ENCODE measurements around the gene TBCE. TPM values are rescaled to one million over a fixed set of nuclear protein-coding genes. Genes with fewer than 3 reads are reported as not detected.
"Not testable (repeated sequence)": the region's sequence is repeated elsewhere in the genome, so short reads cannot be mapped to it uniquely, and the experiment has no call there.

Gene TBCE
- total and polyA plus RNA-seq, 5 donors from 2014 or later: 13.9 to 21.4 (median 19.7) TPM

- no peaks in the 10 kb centered on the region for H3K27me3 Mint-ChIP-seq
- Histone ChIP-seq H3K4me3 (ENCODE audit: low read depth, low read length) (no peak overlapping the region), H3K36me3 (ENCODE audit: control insufficient read depth, insufficient read depth, low read length) (peaks cover 41% of the 10 kb centered on the region), H3K27ac (ENCODE audit: insufficient read depth, low read length, poor library complexity, severe bottlenecking) (no peak overlapping the region), H3K4me1 (ENCODE audit: control insufficient read depth, insufficient read depth, low read length, poor library complexity, severe bottlenecking) (no peaks in the 10 kb centered on the region), H3K27me3 (ENCODE audit: control insufficient read depth, insufficient read depth, low read length) (no peaks in the 10 kb centered on the region), H3K9me3 (ENCODE audit: control insufficient read depth in 2 of 2, low read length in 2 of 2) (no peaks in the 10 kb centered on the region)
- no peaks in the 10 kb centered on the region for H3K9me3 Mint-ChIP-seq
- peaks cover 21% of the 10 kb centered on the region for H3K36me3 Mint-ChIP-seq
- no peak for ATAC-seq (ENCODE audit: low read depth in 2 of 2)
- H3K4me3 Mint-ChIP-seq: no peak overlapping the region
- peaks cover 0 to 4% (median 0%) of the 10 kb centered on the region in 4 donors for H3K4me1 Mint-ChIP-seq
- DNase-seq: no peak
- peak overlapping the region in 1 of 3 donors; percentile 28 for H3K27ac Mint-ChIP-seq
These were observed 83.8 kb downstream of the TBCE start for GRCh38 chr1:235450886-235451483.

DNA sequence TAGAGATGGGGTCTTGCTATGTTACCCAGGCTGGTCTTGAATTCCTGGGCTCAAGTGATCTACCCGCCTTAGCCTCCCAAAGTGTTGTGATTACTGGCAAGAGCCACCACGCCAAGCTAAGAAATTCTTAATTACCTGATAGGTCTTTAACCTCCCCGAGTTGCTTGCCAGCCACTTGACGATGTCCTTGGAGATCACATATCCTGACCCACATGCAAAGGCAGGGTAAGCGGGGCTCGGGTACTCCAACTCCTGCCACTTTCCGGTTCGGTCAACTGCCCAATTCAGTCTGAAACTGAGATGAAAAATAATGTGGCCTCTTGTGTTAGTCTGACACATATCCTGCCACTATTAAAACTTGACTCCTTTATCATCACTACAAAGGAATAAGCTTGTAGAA is 86.8 kb downstream of the TBCE start:
- Histone ChIP-seq H3K4me1 (ENCODE audit: control insufficient read depth, insufficient read depth, low read length, poor library complexity, severe bottlenecking) (no peaks in the 10 kb centered on the region), H3K27me3 (ENCODE audit: control insufficient read depth, insufficient read depth, low read length) (no peaks in the 10 kb centered on the region), H3K4me3 (ENCODE audit: low read depth, low read length) (no peak overlapping the region), H3K36me3 (ENCODE audit: control insufficient read depth, insufficient read depth, low read length) (peaks cover 20% of the 10 kb centered on the region), H3K27ac (ENCODE audit: insufficient read depth, low read length, poor library complexity, severe bottlenecking) (no peak overlapping the region), H3K9me3 (ENCODE audit: control insufficient read depth in 2 of 2, low read length in 2 of 2) (no peaks in the 10 kb centered on the region)
- Mint-ChIP-seq H3K27me3 (no peaks in the 10 kb centered on the region), H3K4me1 (peaks cover 0 to 4% (median 1%) of the 10 kb centered on the region in 4 donors), H3K4me3 (no peak overlapping the region), H3K36me3 (peaks cover 13% of the 10 kb centered on the region), H3K27ac (no peak overlapping the region), H3K9me3 (no peaks in the 10 kb centered on the region)
- ATAC-seq (ENCODE audit: low read depth in 2 of 2) (no peak), DNase-seq (no peak)

- Mint-ChIP-seq H3K36me3 (peaks cover 11% of the 10 kb centered on the region), H3K9me3 (no peaks in the 10 kb centered on the region), H3K4me1 (peaks cover 0 to 5% (median 2%) of the 10 kb centered on the region in 4 donors), H3K27me3 (no peaks in the 10 kb centered on the region), H3K27ac (no peak overlapping the region), H3K4me3 (no peak overlapping the region)
- Histone ChIP-seq H3K27me3 (ENCODE audit: control insufficient read depth, insufficient read depth, low read length) (no peaks in the 10 kb centered on the region), H3K4me1 (ENCODE audit: control insufficient read depth, insufficient read depth, low read length, poor library complexity, severe bottlenecking) (no peaks in the 10 kb centered on the region), H3K4me3 (ENCODE audit: low read depth, low read length) (no peak overlapping the region), H3K36me3 (ENCODE audit: control insufficient read depth, insufficient read depth, low read length) (peaks cover 9% of the 10 kb centered on the region), H3K27ac (ENCODE audit: insufficient read depth, low read length, poor library complexity, severe bottlenecking) (no peak overlapping the region), H3K9me3 (ENCODE audit: control insufficient read depth in 2 of 2, low read length in 2 of 2) (no peaks in the 10 kb centered on the region)
- DNase-seq: no peak
- no peak for ATAC-seq (ENCODE audit: low read depth in 2 of 2)
These were observed 87.9 kb downstream of the TBCE start for GRCh38 chr1:235455097-235455496.

DNA sequence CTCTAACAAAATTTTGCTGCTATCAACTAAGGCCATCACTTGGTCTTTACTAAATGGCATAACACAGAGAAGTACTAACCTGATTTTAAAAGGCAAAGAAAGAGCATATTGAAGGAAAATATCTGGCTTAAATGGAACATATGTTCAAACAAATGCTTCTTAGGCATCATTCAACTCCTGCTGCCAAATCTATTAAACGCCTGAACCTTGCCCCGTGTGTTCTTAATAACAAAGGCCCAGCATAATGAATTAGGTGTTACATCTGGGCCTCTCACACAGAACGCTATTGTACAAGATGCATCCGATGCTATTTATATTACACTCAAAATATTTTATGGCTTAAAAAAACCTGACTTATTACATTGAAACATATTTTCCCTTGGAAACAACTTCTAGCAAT is 88.6 kb downstream of the TBCE start:
- no peak overlapping the region for H3K4me3 ChIP-seq (ENCODE audit: low read depth, low read length)
- no peaks in the 10 kb centered on the region for H3K27me3 Mint-ChIP-seq
- H3K9me3 Mint-ChIP-seq: no peaks in the 10 kb centered on the region
- no peak overlapping the region for H3K4me3 Mint-ChIP-seq
- no peaks in the 10 kb centered on the region for H3K27me3 ChIP-seq (ENCODE audit: control insufficient read depth, insufficient read depth, low read length)
- no peaks in the 10 kb centered on the region for H3K9me3 ChIP-seq (ENCODE audit: control insufficient read depth in 2 of 2, low read length in 2 of 2)
- DNase-seq (no peak), ATAC-seq (ENCODE audit: low read depth in 2 of 2) (no peak)
- H3K36me3 ChIP-seq (ENCODE audit: control insufficient read depth, insufficient read depth, low read length): peaks cover 6% of the 10 kb centered on the region
- H3K4me1 Mint-ChIP-seq: peaks cover 0 to 5% (median 2%) of the 10 kb centered on the region in 4 donors
- no peak overlapping the region for H3K27ac Mint-ChIP-seq
- H3K27ac ChIP-seq (ENCODE audit: insufficient read depth, low read length, poor library complexity, severe bottlenecking): no peak overlapping the region
- H3K4me1 ChIP-seq (ENCODE audit: control insufficient read depth, insufficient read depth, low read length, poor library complexity, severe bottlenecking): no peaks in the 10 kb centered on the region
- H3K36me3 Mint-ChIP-seq: peaks cover 7% of the 10 kb centered on the region

GRCh38 chr1:235457856-235458255 is 90.6 kb downstream of the TBCE start:
- not testable (repeated sequence) for H3K27me3 ChIP-seq (ENCODE audit: control insufficient read depth, insufficient read depth, low read length); DNase-seq; ATAC-seq (ENCODE audit: low read depth in 2 of 2); H3K4me3 ChIP-seq (ENCODE audit: low read depth, low read length); H3K4me1 ChIP-seq (ENCODE audit: control insufficient read depth, insufficient read depth, low read length, poor library complexity, severe bottlenecking); H3K27me3 Mint-ChIP-seq; H3K27ac Mint-ChIP-seq; H3K9me3 ChIP-seq (ENCODE audit: control insufficient read depth in 2 of 2, low read length in 2 of 2); H3K36me3 Mint-ChIP-seq; H3K4me3 Mint-ChIP-seq; H3K9me3 Mint-ChIP-seq; H3K36me3 ChIP-seq (ENCODE audit: control insufficient read depth, insufficient read depth, low read length); H3K27ac ChIP-seq (ENCODE audit: insufficient read depth, low read length, poor library complexity, severe bottlenecking)
- peaks cover 11 to 16% (median 12%) of the 10 kb centered on the region in 4 donors for H3K4me1 Mint-ChIP-seq

- Histone ChIP-seq H3K27ac (ENCODE audit: insufficient read depth, low read length, poor library complexity, severe bottlenecking) (no peak overlapping the region), H3K4me1 (ENCODE audit: control insufficient read depth, insufficient read depth, low read length, poor library complexity, severe bottlenecking) (no peaks in the 10 kb centered on the region), H3K36me3 (ENCODE audit: control insufficient read depth, insufficient read depth, low read length) (no peaks in the 10 kb centered on the region), H3K9me3 (ENCODE audit: control insufficient read depth in 2 of 2, low read length in 2 of 2) (no peaks in the 10 kb centered on the region), H3K27me3 (ENCODE audit: control insufficient read depth, insufficient read depth, low read length) (no peaks in the 10 kb centered on the region), H3K4me3 (ENCODE audit: low read depth, low read length) (no peak overlapping the region)
- no peak overlapping the region for H3K4me3 Mint-ChIP-seq
- no peaks in the 10 kb centered on the region for H3K9me3 Mint-ChIP-seq
- H3K27ac Mint-ChIP-seq: no peak overlapping the region
- DNase-seq (no peak), ATAC-seq (ENCODE audit: low read depth in 2 of 2) (no peak)
- H3K27me3 Mint-ChIP-seq: no peaks in the 10 kb centered on the region
- peaks cover 8% of the 10 kb centered on the region for H3K36me3 Mint-ChIP-seq
- H3K4me1 Mint-ChIP-seq: peaks cover 8 to 16% (median 12%) of the 10 kb centered on the region in 4 donors
These were observed 93.5 kb downstream of the TBCE start for GRCh38 chr1:235460770-235461169.

GRCh38 chr1:235461954-235462353 is 94.7 kb downstream of the TBCE start:
- no peak overlapping the region for H3K4me3 ChIP-seq (ENCODE audit: low read depth, low read length)
- H3K4me1 ChIP-seq (ENCODE audit: control insufficient read depth, insufficient read depth, low read length, poor library complexity, severe bottlenecking): no peaks in the 10 kb centered on the region
- H3K27ac ChIP-seq (ENCODE audit: insufficient read depth, low read length, poor library complexity, severe bottlenecking): no peak overlapping the region
- no peaks in the 10 kb centered on the region for H3K27me3 Mint-ChIP-seq
- no peaks in the 10 kb centered on the region for H3K9me3 ChIP-seq (ENCODE audit: control insufficient read depth in 2 of 2, low read length in 2 of 2)
- H3K9me3 Mint-ChIP-seq: no peaks in the 10 kb centered on the region
- H3K36me3 ChIP-seq (ENCODE audit: control insufficient read depth, insufficient read depth, low read length): no peaks in the 10 kb centered on the region
- peak overlapping the region in 1 of 3 donors; percentile 13 for H3K27ac Mint-ChIP-seq
- DNase-seq (peak in 1 of 3 donors; percentile 51), ATAC-seq (ENCODE audit: low read depth in 2 of 2) (no peak)
- H3K4me1 Mint-ChIP-seq: peaks cover 8 to 16% (median 12%) of the 10 kb centered on the region in 4 donors
- H3K4me3 Mint-ChIP-seq: peak overlapping the region in 1 of 4 donors; percentile 8
- H3K36me3 Mint-ChIP-seq: peaks cover 8% of the 10 kb centered on the region
- no peaks in the 10 kb centered on the region for H3K27me3 ChIP-seq (ENCODE audit: control insufficient read depth, insufficient read depth, low read length)

- H3K27me3 Mint-ChIP-seq; ATAC-seq (ENCODE audit: low read depth in 2 of 2): not testable (repeated sequence)
These were observed 95.6 kb downstream of the TBCE start for GRCh38 chr1:235462832-235463231.

More at GRCh38 chr1:235462832-235463231, 95.6 kb downstream of the TBCE start:
- not testable (repeated sequence) for DNase-seq; H3K27ac Mint-ChIP-seq; H3K4me3 Mint-ChIP-seq; H3K27me3 ChIP-seq (ENCODE audit: control insufficient read depth, insufficient read depth, low read length); H3K9me3 Mint-ChIP-seq; H3K9me3 ChIP-seq (ENCODE audit: control insufficient read depth in 2 of 2, low read length in 2 of 2); H3K27ac ChIP-seq (ENCODE audit: insufficient read depth, low read length, poor library complexity, severe bottlenecking); H3K36me3 Mint-ChIP-seq; H3K36me3 ChIP-seq (ENCODE audit: control insufficient read depth, insufficient read depth, low read length); H3K4me3 ChIP-seq (ENCODE audit: low read depth, low read length); H3K4me1 ChIP-seq (ENCODE audit: control insufficient read depth, insufficient read depth, low read length, poor library complexity, severe bottlenecking)
- peaks cover 8 to 16% (median 12%) of the 10 kb centered on the region in 4 donors for H3K4me1 Mint-ChIP-seq

Data from CD4-positive, CD25-positive, alpha-beta regulatory T cell (primary cell).